Effector memory CD4-positive, alpha-beta T cell (primary cell): ENCODE data around the gene PDCD6IP.
"Not testable (repeated sequence)": the region's sequence is repeated elsewhere in the genome, so short reads cannot be mapped to it uniquely, and the experiment has no call there.

ENCODE experiments used
- DNase-seq, 3 donors: peaks; one replicate each; pipeline ENCODE4 v3.0.0-alpha.2; 2020
- H3K27ac ChIP-seq: 2 replicates; pipeline ENCODE4 v1.7.0; 2013; ENCODE audit warnings: mild to moderate bottlenecking, low read length, moderate library complexity; ENCODE audit not compliant: insufficient read depth, poor library complexity, severe bottlenecking
- H3K27me3 ChIP-seq: replicated peaks from 2 replicates; pipeline ENCODE4 v1.7.0; 2013; ENCODE audit warnings: mild to moderate bottlenecking, low read length; ENCODE audit not compliant: insufficient read depth, control insufficient read depth, poor library complexity, severe bottlenecking
- H3K36me3 ChIP-seq: 2 replicates; pipeline ENCODE4 v1.7.0; 2013; ENCODE audit warnings: mild to moderate bottlenecking, low read length, moderate library complexity; ENCODE audit not compliant: control insufficient read depth, insufficient read depth
- H3K4me1 ChIP-seq: 2 replicates; pipeline ENCODE4 v1.7.0; 2013; ENCODE audit warnings: low read length, mild to moderate bottlenecking; ENCODE audit not compliant: control insufficient read depth, insufficient read depth, poor library complexity, severe bottlenecking
- H3K4me3 ChIP-seq: 2 replicates; pipeline ENCODE4 v1.7.0; 2013; ENCODE audit warnings: low read length, low read depth, mild to moderate bottlenecking; ENCODE audit not compliant: insufficient read depth, poor library complexity, severe bottlenecking
- H3K9me3 ChIP-seq: 2 replicates; pipeline ENCODE4 v1.7.0; 2013; ENCODE audit warnings: mild to moderate bottlenecking, low read length, moderate library complexity; ENCODE audit not compliant: control insufficient read depth

Gene PDCD6IP

GRCh38 chr3:33840179-33840578 is 41.7 kb downstream of the PDCD6IP start:
- DNase-seq: no peak
- H3K27ac ChIP-seq: no peak overlapping the region
- no peaks in the 10 kb centered on the region for H3K9me3 ChIP-seq
- H3K4me3 ChIP-seq: no peak overlapping the region
- no peaks in the 10 kb centered on the region for H3K4me1 ChIP-seq
- peaks cover 31% of the 10 kb centered on the region for H3K36me3 ChIP-seq
- H3K27me3 ChIP-seq: no peaks in the 10 kb centered on the region

GRCh38 chr3:33848624-33849347 is 50.4 kb downstream of the PDCD6IP start:
- Histone ChIP-seq H3K4me3 (no peak overlapping the region), H3K9me3 (no peaks in the 10 kb centered on the region), H3K36me3 (peaks cover 20% of the 10 kb centered on the region), H3K4me1 (no peaks in the 10 kb centered on the region), H3K27ac (no peak overlapping the region), H3K27me3 (no peaks in the 10 kb centered on the region)
- DNase-seq: no peak

- H3K27me3 ChIP-seq, H3K4me3 ChIP-seq, H3K4me1 ChIP-seq, H3K9me3 ChIP-seq, DNase-seq, H3K27ac ChIP-seq: not testable (repeated sequence)
- peaks cover 16% of the 10 kb centered on the region for H3K36me3 ChIP-seq
These were observed 52.2 kb downstream of the PDCD6IP start for GRCh38 chr3:33850599-33850998.

GRCh38 chr3:33855407-33855806 is 57.0 kb downstream of the PDCD6IP start:
- not testable (repeated sequence) for H3K4me1 ChIP-seq, H3K27me3 ChIP-seq, H3K4me3 ChIP-seq, DNase-seq, H3K9me3 ChIP-seq, H3K27ac ChIP-seq
- peaks cover 19% of the 10 kb centered on the region for H3K36me3 ChIP-seq

GRCh38 chr3:33855884-33856546 is 57.6 kb downstream of the PDCD6IP start:
- Histone ChIP-seq H3K9me3 (no peaks in the 10 kb centered on the region), H3K4me3 (no peak overlapping the region), H3K27ac (no peak overlapping the region), H3K27me3 (no peaks in the 10 kb centered on the region), H3K4me1 (peaks cover 2% of the 10 kb centered on the region), H3K36me3 (peaks cover 19% of the 10 kb centered on the region)
- DNase-seq: no peak

- not testable (repeated sequence) for H3K27me3 ChIP-seq, H3K9me3 ChIP-seq, DNase-seq, H3K27ac ChIP-seq, H3K4me1 ChIP-seq, H3K4me3 ChIP-seq
- H3K36me3 ChIP-seq: peaks cover 14% of the 10 kb centered on the region
These were observed 59.3 kb downstream of the PDCD6IP start for GRCh38 chr3:33857701-33858100.

- Histone ChIP-seq H3K27me3 (no peaks in the 10 kb centered on the region), H3K27ac (no peak overlapping the region), H3K4me3 (no peak overlapping the region), H3K36me3 (peaks cover 14% of the 10 kb centered on the region), H3K9me3 (no peaks in the 10 kb centered on the region), H3K4me1 (peaks cover 2% of the 10 kb centered on the region)
- no peak for DNase-seq
These were observed 59.7 kb downstream of the PDCD6IP start for GRCh38 chr3:33858131-33858530.

- H3K4me3 ChIP-seq: no peak overlapping the region
- H3K9me3 ChIP-seq: no peaks in the 10 kb centered on the region
- H3K36me3 ChIP-seq: peaks cover 37% of the 10 kb centered on the region
- H3K27ac ChIP-seq: no peak overlapping the region
- H3K4me1 ChIP-seq: no peaks in the 10 kb centered on the region
- DNase-seq: no peak
- H3K27me3 ChIP-seq: no peaks in the 10 kb centered on the region
These were observed 62.1 kb downstream of the PDCD6IP start for GRCh38 chr3:33860373-33861050.

- peaks cover 30% of the 10 kb centered on the region for H3K36me3 ChIP-seq
- no peaks in the 10 kb centered on the region for H3K9me3 ChIP-seq
- H3K4me1 ChIP-seq: no peaks in the 10 kb centered on the region
- H3K27me3 ChIP-seq: no peaks in the 10 kb centered on the region
- no peak for DNase-seq
- H3K4me3 ChIP-seq: no peak overlapping the region
- H3K27ac ChIP-seq: no peak overlapping the region
These were observed 66.7 kb downstream of the PDCD6IP start for GRCh38 chr3:33865133-33865532.

- peaks cover 28% of the 10 kb centered on the region for H3K36me3 ChIP-seq
These were observed 69.9 kb downstream of the PDCD6IP start for GRCh38 chr3:33868309-33868708.

More at GRCh38 chr3:33868309-33868708, 69.9 kb downstream of the PDCD6IP start:
- Histone ChIP-seq H3K4me1 (no peaks in the 10 kb centered on the region), H3K27ac (no peak overlapping the region), H3K4me3 (no peak overlapping the region), H3K9me3 (no peaks in the 10 kb centered on the region), H3K27me3 (no peaks in the 10 kb centered on the region)
- no peak for DNase-seq
